CD4-positive, alpha-beta T cell treated with Interleukin-6 at 100 ng/mL for 8 hours (primary cell): Measurements from ENCODE around the gene MAP4K4.

Experiments used
- DNase-seq: peaks from one replicate; pipeline ENCODE4 v3.0.0-alpha.2; 2020; ENCODE audit warnings: mixed read lengths, low spot score

MAP4K4 gene

DNA sequence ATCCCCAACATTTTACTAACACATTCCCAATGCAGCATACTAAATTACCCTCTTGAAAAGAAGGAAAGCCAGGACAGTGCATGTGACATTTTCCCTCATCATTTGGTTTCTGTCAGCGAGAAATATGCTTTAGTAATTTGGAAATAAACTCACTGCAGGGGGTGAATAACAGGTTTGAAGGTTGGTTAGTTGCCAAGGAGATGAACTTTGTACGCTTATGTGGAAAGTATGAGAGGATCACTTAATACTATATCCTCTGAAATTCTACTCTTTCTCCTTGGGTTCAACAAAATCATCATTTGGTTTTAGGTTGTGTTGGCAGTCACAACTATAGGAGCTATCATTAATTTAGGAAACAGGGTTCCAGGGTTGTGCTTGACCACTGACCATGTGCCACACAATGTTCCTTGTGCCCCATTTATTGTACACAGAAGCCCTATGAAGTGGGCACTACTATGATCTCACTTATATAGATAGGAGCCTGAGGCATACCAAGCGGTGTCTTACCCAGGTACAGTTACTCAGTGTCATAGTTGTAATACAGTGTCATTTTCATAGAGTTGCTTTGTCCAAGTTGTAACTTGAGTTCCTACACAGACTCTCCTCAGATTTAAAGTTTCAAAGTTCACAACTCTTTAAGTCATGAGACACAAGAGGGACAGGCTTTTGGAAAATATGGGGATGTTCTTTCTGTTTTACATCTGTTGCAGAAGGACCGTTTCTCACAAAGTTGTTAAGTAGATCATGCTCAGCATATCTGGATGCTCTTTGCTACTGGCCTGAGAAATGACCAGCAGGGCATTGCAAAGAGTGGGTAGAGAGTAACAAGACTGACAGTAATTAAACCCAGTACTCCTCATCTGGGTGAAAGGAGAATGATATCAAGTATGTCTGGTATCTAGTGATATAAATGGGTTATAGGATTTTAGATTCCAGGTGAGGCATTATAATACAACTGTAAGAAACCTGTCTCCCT lies 91.8 kb downstream of the MAP4K4 start:
- DNase-seq, result no peak

DNA sequence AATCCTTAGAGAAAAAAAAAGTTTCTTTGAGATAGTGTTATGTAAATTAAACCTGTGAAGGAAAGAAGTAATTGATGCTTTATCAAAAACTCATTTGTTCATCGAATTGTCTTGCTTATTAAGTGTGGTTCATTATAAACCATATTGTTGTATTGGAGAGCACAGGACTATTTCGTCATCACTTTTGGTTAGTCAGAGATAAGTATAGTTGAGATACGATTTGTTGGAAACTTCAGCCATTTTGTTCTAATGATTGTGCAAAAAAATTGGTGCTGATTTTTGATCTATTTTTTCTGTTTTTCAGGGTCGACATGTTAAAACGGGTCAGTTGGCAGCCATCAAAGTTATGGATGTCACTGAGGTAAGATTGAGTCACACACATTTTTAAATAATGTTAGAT lies 92.9 kb downstream of the MAP4K4 start:
- DNase-seq, result no peak

DNA sequence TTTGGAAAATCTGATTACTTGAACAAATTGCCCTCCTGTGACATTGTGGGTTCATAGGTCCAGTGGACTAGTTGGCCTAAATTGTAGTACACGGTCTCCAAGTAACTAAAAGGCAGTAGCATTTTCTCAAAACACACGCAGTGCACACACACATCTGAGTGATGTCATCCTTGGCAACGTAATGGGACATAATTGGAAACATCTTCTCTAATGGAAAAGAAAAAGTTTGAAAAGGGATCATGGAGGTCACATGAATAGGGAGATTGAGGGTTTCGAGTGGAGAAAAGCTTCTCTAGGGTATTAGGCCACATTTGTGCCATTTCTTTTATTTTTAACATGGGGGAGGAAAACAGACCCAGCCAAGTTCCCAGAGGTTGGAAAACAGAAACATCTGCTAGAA lies 93.3 kb downstream of the MAP4K4 start:
- DNase-seq, result no peak

DNA sequence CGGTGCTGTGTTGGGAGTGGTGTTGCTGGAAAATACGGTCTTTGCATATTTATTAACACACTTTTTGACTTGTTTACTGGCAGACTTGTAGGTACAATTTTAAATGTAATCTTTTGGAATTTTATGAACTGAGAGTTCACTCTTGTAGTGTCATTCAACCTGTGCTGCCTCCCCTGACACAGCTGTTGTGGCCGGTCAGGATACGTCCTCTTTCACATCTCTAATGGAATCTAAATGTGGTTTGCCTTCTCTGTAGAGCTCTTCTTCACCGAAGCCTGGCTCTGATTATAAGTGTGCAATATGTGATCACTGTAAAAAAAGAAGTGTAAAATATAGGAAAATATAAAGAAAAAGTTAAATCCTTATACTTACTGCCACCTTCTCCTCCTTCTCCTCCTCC lies 94.7 kb downstream of the MAP4K4 start:
- no peak for DNase-seq

DNA sequence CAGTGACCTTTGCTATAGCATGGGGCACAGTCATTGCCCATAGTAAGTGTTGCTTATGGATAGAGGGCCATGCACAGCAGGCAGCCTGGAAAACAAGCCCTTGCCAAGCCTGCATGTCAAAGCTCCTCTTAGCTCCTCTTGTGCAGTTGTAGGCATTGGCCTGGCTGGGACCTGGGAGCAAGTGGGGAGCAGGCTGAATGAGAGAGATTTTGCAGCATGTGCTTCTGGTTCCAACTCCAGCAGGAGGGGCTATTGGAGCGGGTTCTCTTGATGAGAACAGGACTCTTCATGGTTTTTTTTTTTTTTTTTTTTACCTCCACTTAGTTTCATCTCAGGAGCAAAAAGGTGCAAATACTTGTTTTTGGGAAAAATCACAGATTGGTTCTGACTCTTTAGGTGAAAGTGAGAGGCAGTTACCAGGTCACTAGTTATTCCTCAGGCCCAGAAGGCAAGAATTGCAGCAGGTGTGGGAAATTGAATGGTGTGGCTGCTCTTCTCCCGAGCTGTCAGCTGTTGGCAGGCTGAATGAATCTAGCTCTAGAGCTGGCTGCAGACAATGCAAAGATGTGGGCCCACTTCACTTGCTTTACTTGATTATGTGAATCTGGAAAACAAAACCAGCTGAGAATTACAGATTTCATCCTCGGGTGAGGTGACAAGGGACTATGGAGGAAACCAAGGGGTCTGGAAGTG lies 95.9 kb downstream of the MAP4K4 start:
- DNase-seq, result no peak

DNA sequence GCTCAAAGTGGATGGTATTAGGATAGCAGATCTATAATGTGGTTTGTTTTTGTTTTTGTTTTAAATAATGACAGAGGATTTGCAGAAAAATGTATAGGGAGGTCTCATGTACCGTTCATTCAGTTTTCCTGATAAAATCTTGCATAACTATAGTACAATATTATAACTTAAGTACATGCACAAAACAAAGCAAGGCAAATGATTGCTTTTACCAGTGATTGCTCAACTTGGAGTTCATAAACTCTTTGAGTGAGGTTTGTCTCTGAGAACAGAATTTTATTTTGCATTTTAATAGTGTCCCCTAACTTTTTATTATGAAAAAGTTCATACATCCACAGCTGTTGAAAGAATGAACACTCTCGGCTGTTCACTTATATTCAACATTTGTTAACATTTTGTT lies 96.6 kb downstream of the MAP4K4 start:
- no peak for DNase-seq

DNA sequence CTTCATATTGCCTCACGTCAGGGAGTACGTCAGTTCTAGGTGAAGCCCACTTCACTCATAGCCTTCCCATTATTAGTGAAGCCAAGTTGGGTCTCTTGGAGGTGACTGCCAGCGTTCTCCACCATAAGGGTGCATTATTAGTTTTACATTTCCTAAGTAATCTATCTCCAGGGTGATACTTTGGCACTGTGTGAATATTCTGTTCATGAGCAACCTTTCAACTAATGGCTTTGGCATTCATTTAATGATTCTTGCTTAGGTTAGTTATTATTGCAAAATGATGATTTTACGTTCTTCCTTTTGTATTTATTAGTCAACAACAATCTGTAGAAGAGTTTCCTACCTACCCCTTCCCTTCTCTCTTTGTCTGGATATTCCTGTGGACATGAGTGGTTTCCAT lies 97.5 kb downstream of the MAP4K4 start:
- DNase-seq, result no peak

DNA sequence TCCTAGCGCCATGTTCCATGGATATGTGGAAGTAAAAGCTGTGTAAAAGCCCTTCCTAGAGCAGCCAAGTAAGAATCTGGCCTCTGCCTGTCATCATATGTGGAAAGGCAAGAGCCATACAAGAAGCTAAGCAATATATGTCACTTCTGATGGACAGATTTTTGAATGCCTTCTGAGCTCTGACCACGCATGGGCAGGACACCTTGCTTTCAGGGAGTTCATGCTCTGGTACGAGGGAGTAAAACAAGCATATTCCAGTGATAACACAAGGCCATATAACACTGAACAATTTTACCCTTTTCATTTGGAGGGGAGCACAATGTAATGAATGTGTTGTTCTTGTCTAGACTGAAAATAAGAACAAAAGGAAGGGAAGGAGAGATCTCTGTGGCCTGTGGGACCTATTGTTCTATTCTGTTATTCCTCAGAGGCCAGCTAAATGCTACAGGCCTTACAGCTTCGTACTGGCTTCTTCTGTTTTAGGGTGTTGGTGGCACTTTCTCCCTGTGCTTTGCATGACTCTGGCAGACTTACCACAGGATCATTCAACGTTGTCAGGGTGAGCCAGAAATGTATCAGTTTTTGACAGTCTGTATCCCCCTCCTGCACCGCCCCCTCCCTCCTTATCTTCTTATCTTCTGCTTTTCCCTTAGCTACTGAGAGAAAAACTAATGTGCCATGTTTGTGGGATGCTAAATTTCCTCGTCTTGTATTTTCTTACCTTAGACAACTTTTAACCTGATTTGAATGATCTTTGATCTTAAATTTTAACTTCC lies 99.5 kb downstream of the MAP4K4 start:
- no peak for DNase-seq

DNA sequence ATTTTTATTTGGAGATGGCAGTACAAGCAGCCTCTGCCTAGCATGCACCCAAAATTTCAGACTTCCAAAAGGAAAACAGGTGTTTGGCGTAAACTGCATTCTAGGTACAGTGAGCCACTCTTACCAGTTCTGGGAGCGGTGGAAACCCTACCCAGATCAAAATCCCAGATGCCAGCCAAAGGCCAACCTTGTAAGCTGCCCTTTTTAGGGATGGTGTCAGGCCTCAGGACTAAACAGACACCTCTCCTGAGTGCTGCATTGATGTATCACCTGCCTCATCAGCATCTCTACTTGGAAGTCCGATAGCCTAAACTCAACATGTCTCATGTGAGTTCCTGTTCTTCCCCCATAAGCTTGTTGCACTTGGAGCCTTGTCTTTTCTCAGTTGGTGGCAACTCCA lies 104.0 kb downstream of the MAP4K4 start:
- DNase-seq, result no peak

DNA sequence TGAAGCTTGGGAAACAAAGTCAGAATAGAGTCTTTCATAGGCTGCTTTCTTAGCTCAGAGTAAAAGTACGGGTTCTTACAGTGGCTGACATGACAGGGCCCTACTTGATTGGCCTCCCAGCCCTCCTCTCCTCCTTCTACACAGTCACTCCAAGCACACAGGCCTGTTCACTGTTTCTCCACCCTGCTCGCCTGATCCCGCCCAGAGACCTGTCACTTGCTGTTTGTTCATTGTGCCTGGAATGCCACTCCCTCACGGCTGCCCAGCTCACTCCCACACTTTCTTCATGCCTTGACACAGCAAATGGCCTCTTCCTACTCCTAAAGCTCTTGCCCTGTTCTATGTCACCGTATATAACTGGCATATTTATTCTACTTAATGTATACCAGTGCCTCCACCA lies 104.8 kb downstream of the MAP4K4 start:
- DNase-seq, result no peak

DNA sequence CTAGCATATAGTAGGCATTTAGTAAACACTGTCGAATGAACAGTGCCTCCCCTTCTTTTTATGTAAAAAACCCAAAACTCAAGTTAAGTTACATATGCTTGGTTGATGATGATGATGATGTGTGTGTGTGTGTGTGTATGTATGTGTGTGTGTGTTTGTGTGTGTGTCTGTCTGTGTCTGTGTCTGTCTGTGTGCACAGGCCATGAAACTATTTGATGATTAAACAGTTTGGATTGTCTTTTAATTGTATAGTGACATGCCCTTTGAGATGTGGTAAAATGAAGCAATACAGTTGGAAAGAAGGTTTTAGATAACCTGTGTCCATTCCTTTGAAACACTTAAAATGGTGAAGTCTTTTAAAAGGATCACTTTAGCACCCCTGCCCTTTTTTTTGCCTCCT lies 105.6 kb downstream of the MAP4K4 start:
- DNase-seq, result no peak

DNA sequence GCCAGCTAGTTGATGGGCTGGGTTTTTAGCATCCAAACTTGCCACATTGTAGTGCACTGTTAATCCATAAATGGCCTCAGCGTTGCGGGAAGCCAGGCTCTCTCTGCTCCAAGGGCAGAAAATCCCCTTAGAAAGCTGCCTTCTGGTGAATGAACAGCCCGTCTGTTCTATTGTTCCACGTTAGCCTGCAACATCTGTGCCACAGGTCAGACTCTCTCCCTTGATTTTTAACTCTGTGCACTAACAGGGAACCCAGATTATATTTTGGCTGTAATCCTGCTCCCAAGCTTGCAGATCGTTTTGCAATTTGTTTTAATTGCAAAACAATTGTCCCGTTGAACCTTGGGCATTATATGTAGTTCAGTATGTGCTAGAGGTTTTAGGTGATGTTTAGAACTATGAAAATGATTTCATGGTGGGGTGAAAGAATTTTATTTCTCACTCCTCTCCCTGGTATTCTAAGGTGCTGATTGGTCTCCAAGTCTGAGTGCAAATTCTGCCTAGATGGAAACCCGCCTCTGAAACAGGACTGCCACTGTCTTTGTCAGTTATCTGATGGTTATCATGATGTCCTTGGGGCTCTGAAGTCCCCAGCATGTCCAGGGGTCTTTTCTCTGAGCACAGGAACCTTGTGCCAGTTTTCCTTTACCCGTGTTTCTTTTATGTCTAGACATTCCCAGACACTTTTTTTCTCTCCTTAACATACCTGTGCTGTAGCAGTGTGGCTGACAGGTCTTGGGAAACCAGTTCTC lies 106.6 kb downstream of the MAP4K4 start:
- no peak for DNase-seq

DNA sequence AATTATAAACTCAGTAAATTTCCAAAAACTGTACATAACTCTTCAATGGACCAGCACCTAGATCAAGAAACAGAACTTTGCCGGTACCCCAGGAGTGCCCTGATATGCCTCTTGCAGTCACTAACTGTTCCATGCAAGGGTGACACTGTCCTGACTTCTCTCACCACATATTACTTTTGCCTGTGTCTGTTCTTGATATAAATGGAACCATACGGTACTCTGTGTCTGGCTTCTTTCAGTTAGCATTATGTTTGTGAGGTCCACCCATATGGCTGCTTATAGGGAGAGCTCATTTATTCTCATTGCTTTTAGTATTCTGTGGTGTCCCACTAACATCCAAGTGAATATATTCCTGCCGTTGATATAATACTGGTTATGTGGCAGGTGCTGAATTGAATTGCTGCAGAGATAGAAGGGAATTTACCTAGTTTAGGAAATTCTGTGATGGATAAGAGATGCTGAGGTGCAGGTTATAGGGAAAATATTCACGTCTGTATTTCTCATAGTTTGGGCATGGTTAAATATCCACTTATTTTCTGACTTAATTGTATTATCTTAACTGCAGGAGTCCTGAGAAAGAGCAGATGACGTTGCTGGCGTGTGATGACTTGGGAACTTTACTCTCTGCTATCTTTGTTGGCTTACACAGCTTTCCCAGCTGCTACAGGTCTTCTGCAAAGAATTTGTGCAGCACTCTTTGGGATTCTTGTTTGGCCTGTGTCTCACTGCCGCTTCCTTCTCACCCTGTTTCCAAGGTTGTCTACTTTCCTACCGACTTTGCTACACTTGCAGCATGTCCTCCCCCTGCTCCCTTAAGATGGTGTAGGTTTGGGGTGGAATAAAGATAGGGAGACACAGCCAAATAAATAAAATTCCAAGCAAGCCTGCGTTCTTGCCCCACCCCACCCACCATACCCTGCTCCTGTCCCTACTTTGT lies 107.9 kb downstream of the MAP4K4 start:
- DNase-seq, result no peak

DNA sequence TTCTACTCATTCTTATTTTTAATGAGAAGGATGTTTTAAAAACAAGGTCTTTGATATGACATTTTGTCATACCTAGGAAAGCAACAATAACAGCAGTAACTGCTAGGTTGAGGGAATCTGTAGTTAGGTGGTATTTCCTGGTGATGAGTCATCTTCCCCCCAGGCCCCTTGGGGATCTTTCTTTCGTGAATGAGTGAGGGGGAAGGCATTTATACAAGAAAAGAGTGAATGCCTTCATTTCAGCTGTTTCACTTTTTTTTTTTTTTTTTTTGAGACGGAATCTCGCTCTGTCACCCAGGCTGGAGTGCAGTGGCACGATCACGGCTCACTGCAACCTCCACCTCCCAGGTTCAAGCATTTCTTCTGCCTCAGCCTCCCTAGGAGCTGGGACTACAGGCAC lies 108.6 kb downstream of the MAP4K4 start:
- peak; percentile 11 for DNase-seq

DNA sequence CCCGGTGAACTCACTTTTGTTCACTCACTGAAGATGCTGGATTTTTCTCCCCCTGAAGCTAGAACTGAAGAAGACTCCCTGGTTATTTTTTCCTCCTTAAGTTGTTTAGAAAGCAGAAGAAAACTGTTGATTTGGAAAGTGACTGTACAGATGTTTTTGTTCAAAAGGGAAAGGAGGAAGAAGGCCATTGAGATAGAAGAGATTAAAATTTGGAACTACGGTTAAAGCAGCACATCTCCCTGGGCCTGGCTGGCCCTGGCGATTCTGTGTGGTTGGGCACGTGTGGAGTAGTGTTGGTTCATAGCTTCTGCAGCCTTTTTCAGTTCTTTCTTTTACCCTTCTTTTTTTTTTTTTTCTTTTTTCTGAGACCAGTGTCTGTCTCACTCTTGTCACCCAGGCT lies 109.2 kb downstream of the MAP4K4 start:
- no peak for DNase-seq

DNA sequence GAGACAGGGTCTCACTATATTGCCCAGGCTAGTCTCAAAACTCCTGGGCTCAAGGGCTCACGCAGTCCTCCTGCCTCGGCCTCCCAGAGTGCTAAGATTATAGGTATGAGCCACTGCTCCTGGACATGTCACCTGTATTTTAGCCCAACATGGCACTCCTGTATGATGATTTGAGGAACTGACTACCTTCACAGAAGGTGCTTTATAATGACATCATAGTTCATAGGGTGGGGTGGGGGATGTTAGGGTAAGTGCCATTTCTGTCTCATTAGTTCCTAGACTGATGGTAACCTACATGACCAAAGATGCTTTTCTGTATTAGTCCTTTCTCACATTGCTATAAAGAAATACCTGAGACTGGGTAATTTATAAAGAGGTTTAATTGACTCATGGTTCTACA lies 109.7 kb downstream of the MAP4K4 start:
- DNase-seq, result no peak

DNA sequence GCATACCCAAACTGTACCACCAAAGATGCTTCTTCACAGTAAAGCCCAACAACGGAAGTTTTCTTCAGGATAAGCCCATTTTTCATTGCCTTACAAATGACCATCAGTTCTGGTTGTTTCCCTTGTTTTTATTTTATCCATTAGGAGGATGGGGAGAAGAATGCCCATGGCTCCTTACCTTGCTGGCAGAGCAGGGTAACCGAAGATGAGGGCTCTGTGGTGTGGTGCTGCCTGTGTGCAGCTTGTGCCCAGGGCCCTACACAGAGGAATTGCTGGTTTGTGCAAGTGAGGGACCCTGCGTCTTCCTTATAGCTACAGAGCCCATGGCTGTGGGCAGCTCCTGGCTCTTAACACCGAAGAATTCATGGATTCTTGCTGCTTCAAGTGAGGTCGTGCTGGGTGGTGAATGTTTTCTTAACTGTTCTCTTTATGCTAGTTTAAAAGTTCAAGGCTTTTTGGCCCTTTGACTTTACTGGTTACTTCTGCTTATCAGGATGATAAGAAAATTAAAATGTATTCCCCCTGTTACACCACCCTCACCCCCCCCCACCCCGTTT lies 110.6 kb downstream of the MAP4K4 start:
- no peak for DNase-seq

DNA sequence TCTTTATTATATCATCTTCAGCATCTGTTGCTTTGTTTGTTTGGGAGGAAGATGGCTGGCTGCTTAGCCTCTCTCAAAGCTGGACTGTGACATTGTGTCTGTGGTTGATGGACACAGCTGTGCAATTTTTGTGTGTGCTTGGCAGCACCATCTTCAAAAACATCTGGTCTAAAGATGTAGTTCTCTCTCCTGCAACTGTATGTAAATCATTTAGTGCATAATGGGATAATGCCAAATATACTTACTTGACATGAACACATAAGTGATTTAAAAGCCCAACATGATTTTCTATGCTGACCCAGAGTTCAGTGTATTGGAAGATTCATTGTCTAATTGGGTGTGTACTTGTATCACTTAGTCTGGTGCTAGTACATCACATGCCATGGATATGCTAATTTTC lies 112.2 kb downstream of the MAP4K4 start:
- DNase-seq, result no peak

DNA sequence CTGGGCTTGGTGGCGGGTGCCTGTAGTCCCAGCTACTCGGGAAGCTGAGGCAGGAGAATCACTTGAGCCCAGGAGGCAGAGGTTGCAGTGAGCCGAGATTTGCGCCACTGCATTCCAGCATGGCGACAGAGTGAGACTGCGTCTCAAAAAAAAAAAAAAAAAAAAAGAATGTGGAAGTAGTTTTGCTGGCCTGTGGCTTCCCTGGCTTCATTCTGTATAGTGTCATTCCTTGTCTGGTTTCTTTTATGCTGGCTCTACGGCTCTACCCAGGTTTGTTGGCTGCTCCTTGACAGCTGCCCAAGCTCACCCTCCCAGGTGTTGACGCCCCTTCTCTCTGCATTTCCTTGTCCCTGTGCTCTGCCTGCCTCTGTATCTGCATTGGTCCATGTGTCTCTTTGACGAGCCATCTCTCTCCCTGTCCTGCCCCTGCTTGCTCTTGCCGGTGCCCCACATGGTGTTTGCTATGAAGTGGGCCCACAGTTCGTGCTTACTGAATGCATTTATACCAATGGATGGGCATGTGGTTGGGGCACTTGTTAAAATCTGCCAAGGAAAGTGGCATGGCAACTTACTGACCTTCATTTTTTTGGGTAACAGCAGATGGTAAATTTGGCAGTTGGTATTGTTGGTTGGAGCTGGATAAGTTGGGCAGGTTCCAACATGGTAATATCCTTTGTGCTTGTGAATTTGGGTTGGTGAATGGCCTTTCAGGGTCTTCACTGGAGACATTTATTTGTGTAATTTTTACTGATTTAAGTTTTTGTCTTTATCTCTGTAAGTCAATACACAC lies 113.9 kb downstream of the MAP4K4 start:
- no peak for DNase-seq

DNA sequence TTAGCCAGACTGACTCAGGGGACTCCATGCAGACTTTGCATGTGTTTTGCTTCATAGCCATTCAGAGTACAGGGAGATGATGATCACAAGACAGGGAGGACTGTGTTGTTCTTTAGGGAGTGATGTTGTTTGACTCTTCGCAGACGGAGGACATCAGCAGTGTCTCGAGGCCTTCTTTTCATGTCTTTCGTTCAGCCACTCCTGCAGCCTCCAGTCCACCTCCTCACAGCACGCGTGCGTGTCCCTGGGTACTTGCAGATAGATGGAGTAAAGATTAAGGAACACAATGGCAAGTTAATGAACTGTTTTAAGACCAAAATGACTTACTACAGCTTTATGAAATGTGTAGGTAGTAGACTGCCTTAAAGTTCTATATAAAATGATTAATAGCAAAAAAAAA lies 114.7 kb downstream of the MAP4K4 start:
- no peak for DNase-seq
